SHP77 (cell line): ENCODE data around the gene NQO2.

Experiments used
- DNase-seq, 2 experiments: peaks; one replicate each; lab custom pipeline; 2025; lab: John Stamatoyannopoulos, UW

Gene NQO2

GRCh38 chr6:2999618-3000557 lies at the start of gene NQO2:
NQO2 (plus strand) TSS chr6:2999894; CDS start chr6:3006553, 6,659 bp downstream.
- DNase-seq, result peak; percentile 75 to 88

- DNase-seq, result no peak
Measured at GRCh38 chr6:2950713-2951112, 49.0 kb upstream of the NQO2 start.

DNA sequence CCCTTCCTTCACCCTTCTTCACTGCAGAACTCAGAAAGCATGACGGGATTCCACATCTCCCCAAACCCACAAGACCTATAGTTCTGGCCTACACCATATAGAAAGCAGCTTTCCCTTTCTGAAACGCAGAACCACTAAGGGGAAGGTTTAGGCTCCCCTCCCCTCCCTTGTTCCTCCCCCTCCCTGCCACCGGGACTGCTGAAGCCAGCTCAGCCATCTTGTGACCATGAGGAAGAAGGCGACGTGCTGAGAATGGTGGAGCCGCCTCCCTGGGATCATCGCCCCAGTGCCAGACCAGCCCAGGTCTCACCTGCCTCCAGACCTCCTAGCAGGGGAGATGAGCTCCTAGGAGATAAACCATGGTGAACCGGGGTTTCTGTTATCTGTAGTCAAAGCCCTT lies 48.0 kb upstream of the NQO2 start:
- DNase-seq, result no peak

DNA sequence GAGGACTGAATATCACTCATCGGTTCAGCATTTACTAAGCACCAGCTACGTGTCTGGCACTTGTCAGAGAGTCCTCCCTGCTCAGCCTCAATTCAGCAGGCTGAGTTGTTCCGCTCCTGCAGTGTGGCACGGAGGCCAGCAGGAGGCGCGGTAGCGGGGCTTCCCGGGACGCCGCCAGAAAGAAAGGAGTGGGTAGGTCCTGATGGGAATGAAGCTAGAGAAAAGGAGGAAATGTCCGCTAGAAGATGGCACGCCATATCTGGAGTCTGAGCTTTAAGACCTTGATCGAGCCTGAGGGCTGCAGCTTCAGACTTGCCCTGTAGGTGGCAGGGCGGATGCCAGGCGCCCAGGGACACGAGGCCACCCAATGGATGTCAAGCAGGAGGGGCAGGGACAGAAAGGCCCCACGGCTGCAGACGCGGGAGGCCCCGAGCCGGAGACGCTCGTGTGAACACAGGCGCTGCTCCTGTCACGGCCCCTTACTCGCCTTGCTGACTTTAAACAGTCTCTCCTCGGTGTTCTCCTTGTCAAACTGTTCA lies 47.1 kb upstream of the NQO2 start:
- peak; percentile 57 to 65 for DNase-seq

DNA sequence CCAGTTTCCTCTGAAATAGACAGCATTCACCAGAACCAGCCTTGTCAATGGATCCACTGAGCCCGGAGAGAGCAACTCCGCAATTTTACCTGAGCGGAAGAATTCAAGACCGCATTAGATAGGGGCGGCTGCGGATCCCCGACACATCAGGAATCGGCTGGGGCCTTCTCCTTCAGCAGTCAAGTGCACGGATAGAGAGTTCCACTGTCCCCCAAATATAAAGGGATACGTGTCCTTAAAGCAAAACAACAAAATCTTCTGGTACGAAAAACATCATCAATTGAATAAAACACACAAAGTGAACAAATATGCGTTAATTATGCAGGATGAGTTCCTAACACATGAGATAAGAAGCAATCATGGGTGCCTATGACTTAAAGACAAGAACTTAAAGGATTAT lies 46.6 kb upstream of the NQO2 start:
- no peak for DNase-seq

DNA sequence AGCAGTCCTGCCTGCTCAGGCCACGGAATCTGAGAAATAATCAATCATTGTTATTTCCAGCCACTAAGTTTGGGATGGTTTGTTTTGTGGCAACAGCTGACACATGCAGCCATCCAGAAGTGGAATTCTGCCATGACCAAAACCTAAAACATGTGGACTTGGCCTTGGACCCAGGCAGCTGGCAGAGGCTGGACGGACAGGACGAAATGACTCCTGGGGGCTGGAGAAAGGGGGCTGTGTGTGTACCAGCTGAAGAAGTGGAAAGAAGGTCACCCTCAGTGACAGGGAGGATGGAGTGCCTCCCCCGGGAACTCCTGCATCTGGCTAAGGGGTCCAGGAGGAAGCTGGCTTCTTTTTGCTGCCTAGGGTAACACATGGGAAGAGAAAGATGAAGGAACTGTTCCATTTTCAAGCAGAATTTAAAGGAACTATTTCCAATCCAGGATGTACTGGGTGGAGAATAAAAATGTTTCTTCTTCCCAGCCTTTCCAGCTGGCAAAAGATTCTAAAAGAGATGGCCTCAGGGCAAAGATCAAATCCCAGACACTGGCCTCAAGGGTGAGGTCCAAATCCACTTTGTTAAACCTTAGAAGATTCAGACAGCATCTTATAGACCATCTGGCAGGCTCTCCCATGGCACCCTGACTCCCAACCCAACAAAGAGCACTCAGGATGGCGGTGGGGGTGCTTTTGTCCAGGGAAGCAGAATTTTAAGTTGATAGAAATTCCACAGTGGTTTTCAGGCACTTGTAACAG lies 42.6 kb upstream of the NQO2 start:
- DNase-seq, result no peak

DNA sequence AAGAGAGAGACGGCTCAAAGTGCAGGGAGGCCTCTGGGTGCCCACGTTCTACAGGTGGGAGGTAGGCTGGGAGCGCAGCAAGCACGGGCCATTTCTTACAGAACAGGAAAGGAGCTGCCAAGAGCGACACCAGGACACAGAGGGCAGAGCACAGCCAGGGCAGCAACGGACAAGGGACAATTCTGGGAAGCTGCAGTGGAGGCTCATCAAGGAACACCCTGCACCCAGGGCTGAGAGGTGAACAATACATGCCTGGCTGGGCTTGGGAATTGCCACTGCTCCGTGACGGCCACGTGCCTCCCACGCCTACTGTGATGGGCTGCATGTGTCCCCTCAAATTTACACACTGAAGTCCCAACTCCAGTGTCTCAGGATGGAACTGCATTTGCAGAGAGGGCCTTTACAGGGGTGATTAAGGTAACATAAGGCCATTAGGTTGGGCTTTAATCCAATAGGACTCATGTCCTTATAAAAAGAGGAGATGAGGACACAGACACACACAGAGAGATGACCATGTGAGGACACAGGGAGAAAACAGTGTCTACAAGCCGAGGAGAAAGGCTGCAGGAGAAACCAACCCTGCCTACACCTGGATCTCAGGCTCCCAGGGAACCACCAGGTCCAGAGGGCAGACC lies 41.9 kb upstream of the NQO2 start:
- DNase-seq, result no peak

- no peak for DNase-seq
Measured at GRCh38 chr6:2958331-2958711, 41.4 kb upstream of the NQO2 start.

GRCh38 chr6:2958776-2959175 lies 40.9 kb upstream of the NQO2 start:
- DNase-seq, result no peak

DNA sequence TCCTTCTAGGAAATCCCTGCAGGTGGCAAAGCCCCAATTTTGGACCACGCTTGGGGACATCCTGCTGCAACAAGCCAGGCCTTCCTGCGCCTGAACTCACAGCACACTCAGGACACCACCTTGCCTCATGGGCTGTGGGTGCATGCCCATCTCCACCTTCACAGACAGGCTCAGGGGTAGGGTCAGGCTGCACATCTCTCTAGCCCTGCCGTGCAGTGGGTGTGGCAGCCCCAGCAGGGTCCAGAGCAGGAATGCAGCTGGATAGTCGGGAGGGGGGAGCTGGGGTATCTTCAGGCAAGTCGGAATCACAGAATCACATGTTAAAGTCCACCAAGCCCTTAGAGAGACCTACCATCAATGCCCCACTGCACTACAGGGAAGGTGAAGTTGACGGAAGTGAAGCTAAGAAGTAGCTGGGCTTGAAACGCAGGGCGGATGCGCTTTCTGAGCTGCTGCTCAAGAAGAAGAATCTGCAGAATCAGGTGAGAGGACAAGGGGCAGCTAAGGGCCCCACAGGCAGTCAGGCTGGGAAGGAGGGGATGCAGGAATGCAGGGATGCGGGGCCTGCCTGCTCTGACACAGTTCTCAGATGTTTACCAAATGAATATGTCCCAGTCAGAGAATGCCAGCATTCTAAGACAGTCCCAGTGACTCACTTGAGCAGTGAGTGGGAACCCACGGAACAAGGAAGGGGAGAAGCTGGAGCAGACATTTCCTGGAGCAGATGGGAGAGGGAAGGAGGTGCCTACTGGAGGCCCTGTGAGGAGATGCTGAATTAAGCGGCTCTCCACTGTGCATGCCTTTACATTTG lies 39.6 kb upstream of the NQO2 start:
- DNase-seq, result no peak

GRCh38 chr6:2960935-2961334 lies 38.8 kb upstream of the NQO2 start:
- no peak for DNase-seq

- no peak for DNase-seq
Measured at GRCh38 chr6:2961506-2961905, 38.2 kb upstream of the NQO2 start.

GRCh38 chr6:2962004-2962403 lies 37.7 kb upstream of the NQO2 start:
- DNase-seq, result no peak

DNA sequence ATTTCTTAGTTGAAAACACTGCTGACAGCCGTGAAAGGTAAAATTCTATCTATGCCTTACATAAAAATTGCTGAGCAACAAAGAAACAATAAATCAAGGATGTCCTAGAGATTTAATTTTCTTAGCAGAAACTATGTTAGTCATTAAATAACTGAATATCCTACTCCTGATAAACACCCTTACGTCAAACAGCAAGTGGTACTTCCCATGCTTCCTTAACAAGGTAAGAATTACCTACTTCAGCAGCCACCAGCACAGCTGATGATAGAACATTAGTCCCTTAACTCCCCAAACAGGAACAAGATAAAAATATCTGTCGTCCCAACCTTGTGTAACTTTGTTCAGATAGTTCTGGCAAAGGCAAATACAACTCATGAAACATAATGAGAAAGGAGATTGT lies 37.1 kb upstream of the NQO2 start:
- DNase-seq, result no peak

- DNase-seq, result no peak
Measured at GRCh38 chr6:2963756-2964155, 35.9 kb upstream of the NQO2 start.

- no peak for DNase-seq
Measured at GRCh38 chr6:2964793-2965505, 34.7 kb upstream of the NQO2 start.

DNA sequence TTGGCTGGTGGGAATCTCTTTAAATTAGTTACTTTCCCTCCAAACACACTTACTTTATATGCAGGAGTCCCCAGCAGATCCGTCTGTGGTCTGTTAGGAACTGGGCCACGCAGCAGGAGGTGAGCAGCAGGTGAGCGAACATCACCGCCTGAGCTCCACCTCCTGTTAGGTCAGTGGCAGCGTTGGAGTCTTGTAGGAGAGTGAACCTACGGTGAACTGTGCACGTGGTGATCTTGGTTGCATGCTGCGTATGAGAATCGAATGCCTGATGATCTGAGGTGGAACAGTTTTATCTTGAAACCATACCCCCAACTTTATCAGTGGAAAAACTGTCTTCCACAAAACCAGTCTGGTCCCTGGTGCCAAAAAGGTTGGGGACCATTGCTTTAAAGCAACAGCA lies 33.3 kb upstream of the NQO2 start:
- no peak for DNase-seq

DNA sequence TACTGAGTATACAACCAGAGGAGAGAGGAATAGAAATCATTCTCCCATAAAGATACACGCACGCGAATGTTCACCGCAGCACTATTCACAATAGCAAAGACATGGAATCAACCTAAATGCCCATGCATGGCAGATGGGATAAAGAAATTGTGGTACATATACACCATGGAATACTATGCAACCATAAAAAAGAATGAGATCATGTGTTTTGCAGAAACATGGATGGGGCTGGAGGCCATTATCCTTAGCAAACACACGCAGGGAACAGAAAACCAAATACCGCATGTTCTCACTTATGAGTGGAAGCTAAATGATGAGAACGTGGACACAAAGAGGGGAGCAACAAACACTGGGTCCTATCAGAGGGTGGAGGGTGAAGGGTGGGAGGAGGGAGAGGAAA lies 31.8 kb upstream of the NQO2 start:
- no peak for DNase-seq

GRCh38 chr6:2968600-2969135 lies 31.0 kb upstream of the NQO2 start:
- DNase-seq, result no peak

DNA sequence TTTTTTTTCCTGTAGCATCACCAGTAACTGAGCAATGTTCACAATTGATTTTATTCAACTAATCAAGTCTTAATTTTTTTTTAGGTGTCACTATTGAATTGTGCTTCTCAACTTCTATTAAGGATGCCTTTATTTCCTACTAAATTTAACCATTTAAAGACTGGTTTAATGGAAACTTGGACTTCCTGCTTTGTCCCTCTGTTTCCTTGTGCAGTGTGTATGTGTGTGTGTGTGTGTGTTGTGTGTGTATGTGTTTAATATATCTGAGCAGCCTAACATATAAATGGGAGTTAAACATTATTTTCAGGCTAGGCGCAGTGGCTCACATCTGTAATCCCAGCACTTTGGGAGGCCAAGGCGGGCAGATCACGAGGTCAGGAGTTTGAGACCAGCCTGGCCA lies 30.1 kb upstream of the NQO2 start:
- DNase-seq, result no peak
